Spinal cord (tissue), 10 donors: ENCODE data around the gene CCDC185. TPM values are rescaled to one million over a fixed set of nuclear protein-coding genes. Genes with fewer than 3 reads are reported as not detected.

Experiments
- DNase-seq, 6 donors: peaks; one replicate each; pipeline versions ENCODE4 v3.0.0 to v3.0.0-alpha.2; 2013 to 2015; ENCODE audit warnings: low spot score in 6 of 6, low read depth in 4 of 6
- H3K27ac ChIP-seq: one replicate; pipeline ENCODE4 v1.5.1; 2013; ENCODE audit warnings: low read depth, low read length, control low read depth
- H3K27me3 ChIP-seq: one replicate; pipeline ENCODE4 v1.6.1; 2013; ENCODE audit warnings: low read length; ENCODE audit not compliant: control insufficient read depth, insufficient read depth
- H3K36me3 ChIP-seq: one replicate; pipeline ENCODE4 v1.6.1; 2013; ENCODE audit warnings: low read length; ENCODE audit not compliant: control insufficient read depth, insufficient read depth
- H3K4me1 ChIP-seq: one replicate; pipeline ENCODE4 v1.6.1; 2013; ENCODE audit warnings: low read length; ENCODE audit not compliant: control insufficient read depth, insufficient read depth
- H3K4me3 ChIP-seq: one replicate; pipeline ENCODE4 v1.5.1; 2013; ENCODE audit warnings: low read depth, low read length, control low read depth
- H3K9me3 ChIP-seq: one replicate; pipeline ENCODE4 v1.6.1; 2013; ENCODE audit warnings: low read length; ENCODE audit not compliant: control insufficient read depth, insufficient read depth
- WGBS: methylation state at CpG from one replicate; pipeline ENCODE4 v1.1.5; 2013; ENCODE audit warnings: missing lambda C conversion rate; ENCODE audit not compliant: insufficient coverage; 5-methylcytosine and 5-hydroxymethylcytosine counted together
- polyA plus RNA-seq, 2 donors: library from polyadenylated mRNA; unstranded; fragments of 120-200 nt; gene quantifications; one replicate each; pipeline ENCODE4 v1.2.1, GENCODE V29; 2013; ENCODE audit not compliant: insufficient read length in 2 of 2
- total RNA-seq, 2 donors: library from RNA; depleted of rRNA in 1 of 2; stranded (reverse); fragments of 120-200 nt in 1 of 2; fragments of >200 nt in 1 of 2; gene quantifications; one replicate each; pipeline versions ENCODE4 v1.2.3 to v1.2.4, GENCODE V29; 2013 to 2014
- donor health status: healthy.

The CCDC185 gene
- total and polyA plus RNA-seq, 4 donors: 0.10 to 0.29 (median 0.16) TPM; not detected in 1

GRCh38 chr1:223352944-223353343 lies 40.3 kb upstream of the CCDC185 start:
- 31% methylated on average over 4 of the region's 7 CpGs for WGBS
- H3K36me3 ChIP-seq: no peaks in the 10 kb centered on the region
- H3K27ac ChIP-seq: no peak overlapping the region
- no peaks in the 10 kb centered on the region for H3K9me3 ChIP-seq
- peaks cover 9% of the 10 kb centered on the region for H3K4me1 ChIP-seq
- no peaks in the 10 kb centered on the region for H3K27me3 ChIP-seq
- no peak overlapping the region for H3K4me3 ChIP-seq
- DNase-seq: peak in 2 of 6 donors; percentile 29 to 43

DNA sequence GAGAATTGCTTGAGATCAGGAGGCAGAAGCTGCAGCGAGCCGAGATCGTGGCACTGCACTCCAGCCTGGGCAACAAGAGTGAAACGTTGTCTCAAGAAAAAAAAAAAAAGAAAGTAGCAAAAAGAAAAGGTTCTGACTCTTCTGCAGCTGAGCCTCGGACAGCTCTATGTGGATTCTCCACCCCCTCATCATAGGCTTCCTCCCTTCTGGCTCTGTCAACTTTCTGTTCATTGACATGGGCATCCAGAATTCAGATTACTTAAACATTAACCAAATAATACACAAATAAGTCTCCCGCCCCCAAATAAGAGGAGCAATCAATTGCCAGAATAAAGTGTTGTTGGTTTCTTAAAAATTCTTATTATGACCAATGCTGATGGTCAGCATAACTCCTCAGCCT lies 39.3 kb upstream of the CCDC185 start:
- no peak for DNase-seq
- Histone ChIP-seq H3K27ac (no peak overlapping the region), H3K9me3 (no peaks in the 10 kb centered on the region), H3K4me1 (peaks cover 9% of the 10 kb centered on the region), H3K4me3 (no peak overlapping the region), H3K27me3 (no peaks in the 10 kb centered on the region), H3K36me3 (no peaks in the 10 kb centered on the region)
- 93% methylated on average over 3 of the region's 6 CpGs for whole genome bisulfite sequencing

DNA sequence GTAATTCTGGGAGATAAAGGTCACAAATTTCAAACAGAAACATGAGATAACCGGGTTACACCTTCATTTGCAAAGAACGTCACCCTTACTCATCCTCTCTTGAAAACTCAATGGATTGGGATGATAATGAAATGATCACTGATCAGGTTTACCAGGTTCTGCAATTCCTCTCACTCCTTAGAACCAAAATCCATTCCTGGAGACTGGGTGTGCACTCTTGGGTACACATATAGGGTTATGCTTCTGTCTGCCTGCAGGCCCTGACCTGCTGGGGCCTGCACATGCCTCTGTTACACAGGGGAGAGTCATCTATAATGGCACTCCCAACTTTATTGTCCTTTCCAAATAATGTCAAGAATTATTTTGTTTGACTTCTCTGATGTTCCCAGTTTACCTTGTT lies 37.5 kb upstream of the CCDC185 start:
- H3K27me3 ChIP-seq: peaks cover 3% of the 10 kb centered on the region
- no peak for DNase-seq
- H3K4me3 ChIP-seq: no peak overlapping the region
- peaks cover 9% of the 10 kb centered on the region for H3K4me1 ChIP-seq
- H3K36me3 ChIP-seq: no peaks in the 10 kb centered on the region
- H3K27ac ChIP-seq: no peak overlapping the region
- H3K9me3 ChIP-seq: no peaks in the 10 kb centered on the region
- WGBS: no CpG with 5 or more reads among the region's 2 CpGs

GRCh38 chr1:223358826-223359225 lies 34.4 kb upstream of the CCDC185 start:
- no peak overlapping the region for H3K4me3 ChIP-seq
- no peak overlapping the region for H3K27ac ChIP-seq
- H3K36me3 ChIP-seq: no peaks in the 10 kb centered on the region
- DNase-seq: no peak
- H3K4me1 ChIP-seq: peaks cover 13% of the 10 kb centered on the region
- H3K9me3 ChIP-seq: no peaks in the 10 kb centered on the region
- 75% methylated on average over 2 of the region's 3 CpGs for WGBS
- peaks cover 3% of the 10 kb centered on the region for H3K27me3 ChIP-seq

DNA sequence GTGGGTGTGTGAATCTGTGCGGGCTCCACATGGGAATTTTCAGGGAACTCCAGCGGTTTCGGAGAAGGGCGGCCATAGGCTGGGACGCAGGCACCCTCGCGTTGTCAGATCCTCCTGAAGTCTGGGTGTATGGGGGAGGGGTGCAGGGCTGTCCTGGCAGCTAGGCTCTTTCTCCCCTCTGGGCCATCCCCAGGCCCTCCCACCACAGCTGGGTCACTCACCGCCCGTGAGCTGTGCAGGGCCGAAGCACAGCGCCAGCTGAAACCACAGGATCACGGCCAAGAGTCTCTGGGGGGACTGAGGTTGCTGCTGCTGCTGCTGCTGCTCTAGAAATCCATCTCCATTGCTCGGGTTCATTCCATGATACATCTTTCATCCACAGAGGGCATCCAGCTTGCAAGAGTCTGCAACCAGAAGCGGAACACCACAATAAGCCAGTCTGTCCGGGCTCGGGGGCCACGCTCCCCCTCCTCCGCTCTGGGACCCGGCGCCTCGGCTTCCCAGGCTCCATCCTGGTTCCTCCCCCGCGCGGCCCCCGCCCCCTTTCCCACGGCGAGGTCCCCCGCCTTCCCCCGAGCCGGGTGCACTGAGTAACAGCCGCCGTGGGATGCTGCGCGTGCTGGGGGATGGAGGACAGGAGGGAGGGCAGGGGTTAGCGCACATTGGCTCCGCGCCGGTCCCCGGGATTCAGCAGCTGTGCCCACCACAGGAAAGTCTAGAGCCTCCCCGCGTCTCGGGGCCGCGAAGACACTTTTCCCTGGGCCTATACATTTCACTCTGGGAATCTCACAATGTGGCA lies 30.0 kb upstream of the CCDC185 start:
- Histone ChIP-seq H3K27me3 (peaks cover 3% of the 10 kb centered on the region), H3K36me3 (no peaks in the 10 kb centered on the region), H3K27ac (peak overlapping the region; percentile 61), H3K4me1 (peaks cover 21% of the 10 kb centered on the region), H3K4me3 (peak overlapping the region; percentile 70), H3K9me3 (no peaks in the 10 kb centered on the region)
- WGBS: under 1% methylated on average over 43 of the region's 44 CpGs
- DNase-seq: peak in 5 of 6 donors; percentile 36 to 80 (median 43)

- under 1% methylated on average over 89 of the region's 111 CpGs for WGBS
- no peaks in the 10 kb centered on the region for H3K36me3 ChIP-seq
- no peaks in the 10 kb centered on the region for H3K9me3 ChIP-seq
- H3K4me1 ChIP-seq: peaks cover 21% of the 10 kb centered on the region
- peak within 1 kb of the TSS; percentile 70 for H3K4me3 ChIP-seq
- peaks cover 3% of the 10 kb centered on the region for H3K27me3 ChIP-seq
- peak; percentile 43 to 95 (median 70) for DNase-seq
- peak within 1 kb of the TSS; percentile 61 for H3K27ac ChIP-seq
Measured at GRCh38 chr1:223363856-223364684, 29.1 kb upstream of the CCDC185 start, which contains the start of gene SUSD4. TSS of gene SUSD4 (minus strand) at chr1:223364176. CDS start at chr1:223363425, 751 bp downstream.

- Histone ChIP-seq H3K27me3 (peaks cover 3% of the 10 kb centered on the region), H3K4me3 (peak overlapping the region; percentile 43), H3K9me3 (no peaks in the 10 kb centered on the region), H3K27ac (no peak overlapping the region), H3K4me1 (peaks cover 21% of the 10 kb centered on the region), H3K36me3 (no peaks in the 10 kb centered on the region)
- DNase-seq: peak in 2 of 6 donors; percentile 28 to 57
- WGBS: 2% methylated on average over 51 of the region's 55 CpGs
Measured at GRCh38 chr1:223364685-223365382, 28.4 kb upstream of the CCDC185 start.

DNA sequence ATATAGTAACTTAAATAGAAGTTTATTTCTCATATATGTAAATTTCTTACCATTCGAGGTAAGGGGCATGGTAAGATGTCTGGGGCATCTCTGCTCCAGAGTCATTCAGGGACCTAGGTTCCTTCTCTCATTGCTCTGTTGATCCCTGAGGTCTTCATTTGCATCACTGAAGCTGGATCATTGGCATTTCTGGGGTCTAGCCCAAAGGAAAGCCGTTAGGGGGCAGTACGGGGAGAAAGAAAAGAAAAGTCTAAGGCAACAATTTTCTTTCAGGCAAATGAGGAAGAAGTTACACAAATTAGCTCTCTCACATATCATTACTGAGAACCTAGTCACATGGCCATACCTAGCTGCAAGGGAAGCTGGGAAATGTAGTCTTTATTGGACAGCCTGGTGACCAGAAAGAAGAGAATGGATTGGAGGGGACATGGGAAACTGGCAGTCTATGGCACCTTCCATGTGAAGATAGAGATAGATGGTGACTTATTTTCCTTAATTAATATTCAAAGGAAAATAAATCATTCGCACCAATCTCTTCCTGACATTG lies 19.1 kb upstream of the CCDC185 start:
- WGBS: 90% methylated on average over 2 of the region's 4 CpGs

GRCh38 chr1:223378754-223379153 lies 14.5 kb upstream of the CCDC185 start:
- no peaks in the 10 kb centered on the region for H3K9me3 ChIP-seq
- no peaks in the 10 kb centered on the region for H3K27me3 ChIP-seq
- no peaks in the 10 kb centered on the region for H3K4me1 ChIP-seq
- no peak overlapping the region for H3K4me3 ChIP-seq
- DNase-seq: no peak
- H3K36me3 ChIP-seq: no peaks in the 10 kb centered on the region
- H3K27ac ChIP-seq: no peak overlapping the region

More for the DNA sequence above, 19.1 kb upstream of the CCDC185 start:
- Histone ChIP-seq H3K4me3 (no peak overlapping the region), H3K27me3 (no peaks in the 10 kb centered on the region), H3K27ac (no peak overlapping the region), H3K36me3 (no peaks in the 10 kb centered on the region), H3K9me3 (no peaks in the 10 kb centered on the region), H3K4me1 (no peaks in the 10 kb centered on the region)
- no peak for DNase-seq
